Measurements from ENCODE around the gene FGF19.

Gene FGF19

DNA sequence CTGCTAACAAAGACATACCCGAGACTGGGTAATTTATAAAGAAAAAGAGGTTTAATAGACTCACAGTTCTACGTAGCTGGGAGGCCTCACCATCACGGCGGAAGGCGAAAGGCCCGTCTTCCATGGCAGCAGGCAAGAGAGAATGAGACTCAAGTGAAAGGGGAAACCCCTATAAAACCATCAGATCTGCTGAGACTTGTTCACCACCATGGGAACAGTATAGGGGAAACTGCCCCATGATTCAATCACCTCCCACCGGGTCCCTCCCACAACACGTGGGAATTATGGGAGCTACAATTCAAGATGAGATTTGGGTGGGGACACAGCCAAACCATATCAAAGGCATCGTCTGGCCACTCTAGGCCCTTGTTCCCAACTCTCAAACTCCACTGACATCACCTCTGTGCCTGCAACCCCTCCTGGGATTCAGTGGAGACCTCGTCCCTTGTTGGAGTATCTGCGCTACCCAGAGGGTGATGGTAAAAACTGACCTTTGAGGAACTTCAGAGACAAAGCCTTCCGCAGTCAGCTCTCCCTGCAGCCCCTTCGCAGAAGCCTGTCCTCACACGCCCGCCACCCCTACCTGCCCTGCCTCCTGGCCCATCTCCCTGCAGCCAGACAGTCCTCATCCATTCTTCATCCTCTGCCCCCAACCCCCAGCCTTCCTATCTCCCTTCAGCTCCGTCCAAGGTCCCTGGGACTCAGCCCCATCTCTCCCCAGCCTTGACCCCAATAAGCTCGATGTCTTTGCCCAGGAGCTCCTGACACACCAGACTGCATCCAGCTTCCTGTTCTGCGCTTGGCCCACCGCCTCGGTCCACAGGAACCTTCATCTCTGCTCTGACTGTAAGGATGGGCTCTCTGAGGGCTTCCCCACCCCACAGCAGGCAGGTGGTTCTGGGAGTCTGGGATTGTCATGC lies 47.0 kb downstream of the FGF19 start:
- DNase-seq = no peak

DNA sequence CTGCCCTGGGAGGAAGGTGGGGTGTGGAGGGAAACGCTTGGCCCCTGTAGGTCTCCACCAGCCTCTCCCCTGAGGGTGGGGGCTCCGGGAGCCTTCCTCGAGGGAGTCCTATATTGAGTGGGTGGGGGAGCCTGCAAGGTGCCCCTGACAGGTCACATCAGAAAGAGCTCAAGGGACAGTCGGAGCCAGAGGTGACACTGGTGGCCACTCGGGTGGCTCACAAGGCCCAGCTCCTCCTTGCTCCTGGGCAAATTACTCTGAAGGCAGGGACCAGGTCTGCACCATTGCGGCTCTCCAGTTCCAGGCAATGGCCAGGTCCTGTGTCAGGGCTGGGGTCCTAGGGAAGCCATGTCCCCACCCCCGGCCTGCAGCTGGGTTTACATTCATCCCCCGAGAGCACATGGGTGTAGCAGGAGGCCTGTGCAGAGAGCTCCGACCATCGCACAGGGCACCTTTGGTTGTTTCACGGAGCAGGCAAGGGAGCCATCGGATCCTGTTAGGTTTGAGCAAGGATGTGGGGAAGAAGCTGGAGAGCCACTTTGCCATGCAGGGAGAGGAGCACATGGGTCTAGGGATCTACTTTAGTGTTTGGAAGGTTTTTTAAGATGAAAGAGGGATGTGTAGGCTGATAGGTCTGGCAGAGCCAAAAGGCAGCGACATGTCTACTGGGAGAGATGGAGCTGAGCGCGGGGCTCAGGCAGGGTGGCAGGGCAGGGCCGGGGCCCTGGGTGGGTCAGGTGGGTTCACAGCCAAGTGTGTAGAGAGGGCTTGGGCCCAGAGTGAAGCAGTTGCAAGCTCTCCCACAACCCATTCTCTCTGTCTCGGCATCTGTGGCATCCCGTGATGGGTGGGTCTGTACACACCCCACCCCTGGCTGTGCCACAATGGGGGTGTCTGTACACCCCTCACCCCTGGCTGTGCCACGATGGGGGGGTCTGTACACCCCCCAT lies 48.1 kb downstream of the FGF19 start:
- DNase-seq = no peak

DNA sequence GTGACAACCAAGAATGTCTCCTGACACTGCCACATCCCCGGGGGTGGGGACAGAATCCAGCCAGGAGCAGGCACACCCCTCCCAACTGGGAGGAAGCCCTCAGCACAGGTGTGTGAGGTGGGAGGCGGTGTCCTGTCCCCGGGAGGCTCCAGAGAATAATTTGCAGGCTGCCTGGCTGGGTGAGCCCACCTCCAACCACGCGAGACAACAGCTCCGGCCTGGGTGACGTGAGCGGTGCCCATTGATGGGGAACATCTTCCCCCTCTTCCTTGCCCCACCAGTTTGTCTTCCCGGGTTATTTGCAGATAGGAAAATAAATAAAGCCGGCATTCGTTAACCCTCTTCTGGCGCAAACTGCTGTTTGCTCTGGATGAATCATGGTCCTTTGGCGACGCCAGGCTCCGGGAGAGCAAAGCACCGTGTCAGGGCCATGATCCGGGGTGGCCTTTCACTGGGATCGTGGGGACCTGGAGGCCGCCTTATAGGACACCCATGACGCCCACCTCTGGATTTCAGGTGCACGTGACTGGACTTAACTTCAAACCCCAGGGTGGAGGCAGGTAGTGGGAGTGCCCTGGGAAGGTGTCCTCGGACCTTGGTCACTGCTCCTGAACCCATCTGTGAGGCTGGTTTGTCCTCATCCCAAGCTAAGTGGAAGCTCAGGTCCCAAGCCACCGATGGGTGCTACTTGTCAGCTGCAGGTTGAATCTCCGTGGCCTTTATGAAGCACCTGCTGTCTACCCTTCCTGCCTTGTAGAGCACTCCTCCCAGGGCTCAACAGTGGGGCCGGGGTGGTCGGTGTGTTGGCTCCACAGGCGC lies 49.0 kb downstream of the FGF19 start:
- DNase-seq = no peak

DNA sequence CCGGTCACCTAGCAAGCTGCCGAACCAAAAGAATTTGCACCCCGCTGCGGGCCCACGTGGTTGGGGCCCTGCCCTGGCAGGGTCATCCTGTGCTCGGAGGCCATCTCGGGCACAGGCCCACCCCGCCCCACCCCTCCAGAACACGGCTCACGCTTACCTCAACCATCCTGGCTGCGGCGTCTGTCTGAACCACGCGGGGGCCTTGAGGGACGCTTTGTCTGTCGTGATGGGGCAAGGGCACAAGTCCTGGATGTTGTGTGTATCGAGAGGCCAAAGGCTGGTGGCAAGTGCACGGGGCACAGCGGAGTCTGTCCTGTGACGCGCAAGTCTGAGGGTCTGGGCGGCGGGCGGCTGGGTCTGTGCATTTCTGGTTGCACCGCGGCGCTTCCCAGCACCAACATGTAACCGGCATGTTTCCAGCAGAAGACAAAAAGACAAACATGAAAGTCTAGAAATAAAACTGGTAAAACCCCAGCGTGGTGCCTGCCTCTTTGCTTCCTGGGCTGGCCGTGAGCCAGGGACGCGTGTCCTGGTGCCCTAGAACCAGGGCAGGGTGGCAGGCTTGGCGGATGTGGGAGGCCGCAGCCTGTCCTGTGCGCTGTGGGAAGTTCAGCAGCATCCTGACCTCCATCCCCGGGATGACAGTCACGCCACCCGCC lies 49.7 kb downstream of the FGF19 start:
- no peak for DNase-seq

DNA sequence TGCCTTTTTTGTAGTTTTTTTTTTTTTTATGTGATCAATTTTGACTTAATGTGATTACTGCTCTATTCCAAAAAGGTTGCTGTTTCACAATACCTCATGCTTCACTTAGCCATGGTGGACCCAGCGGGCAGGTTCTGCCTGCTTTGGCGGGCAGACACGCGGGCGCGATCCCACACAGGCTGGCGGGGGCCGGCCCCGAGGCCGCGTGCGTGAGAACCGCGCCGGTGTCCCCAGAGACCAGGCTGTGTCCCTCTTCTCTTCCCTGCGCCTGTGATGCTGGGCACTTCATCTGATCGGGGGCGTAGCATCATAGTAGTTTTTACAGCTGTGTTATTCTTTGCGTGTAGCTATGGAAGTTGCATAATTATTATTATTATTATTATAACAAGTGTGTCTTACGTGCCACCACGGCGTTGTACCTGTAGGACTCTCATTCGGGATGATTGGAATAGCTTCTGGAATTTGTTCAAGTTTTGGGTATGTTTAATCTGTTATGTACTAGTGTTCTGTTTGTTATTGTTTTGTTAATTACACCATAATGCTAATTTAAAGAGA lies 50.3 kb downstream of the FGF19 start:
- DNase-seq = no peak

DNA sequence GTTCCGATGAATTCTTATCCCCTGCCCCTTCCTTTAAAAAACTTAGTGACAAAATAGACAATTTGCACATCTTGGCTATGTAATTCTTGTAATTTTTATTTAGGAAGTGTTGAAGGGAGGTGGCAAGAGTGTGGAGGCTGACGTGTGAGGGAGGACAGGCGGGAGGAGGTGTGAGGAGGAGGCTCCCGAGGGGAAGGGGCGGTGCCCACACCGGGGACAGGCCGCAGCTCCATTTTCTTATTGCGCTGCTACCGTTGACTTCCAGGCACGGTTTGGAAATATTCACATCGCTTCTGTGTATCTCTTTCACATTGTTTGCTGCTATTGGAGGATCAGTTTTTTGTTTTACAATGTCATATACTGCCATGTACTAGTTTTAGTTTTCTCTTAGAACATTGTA lies 50.8 kb downstream of the FGF19 start:
- DNase-seq = no peak

DNA sequence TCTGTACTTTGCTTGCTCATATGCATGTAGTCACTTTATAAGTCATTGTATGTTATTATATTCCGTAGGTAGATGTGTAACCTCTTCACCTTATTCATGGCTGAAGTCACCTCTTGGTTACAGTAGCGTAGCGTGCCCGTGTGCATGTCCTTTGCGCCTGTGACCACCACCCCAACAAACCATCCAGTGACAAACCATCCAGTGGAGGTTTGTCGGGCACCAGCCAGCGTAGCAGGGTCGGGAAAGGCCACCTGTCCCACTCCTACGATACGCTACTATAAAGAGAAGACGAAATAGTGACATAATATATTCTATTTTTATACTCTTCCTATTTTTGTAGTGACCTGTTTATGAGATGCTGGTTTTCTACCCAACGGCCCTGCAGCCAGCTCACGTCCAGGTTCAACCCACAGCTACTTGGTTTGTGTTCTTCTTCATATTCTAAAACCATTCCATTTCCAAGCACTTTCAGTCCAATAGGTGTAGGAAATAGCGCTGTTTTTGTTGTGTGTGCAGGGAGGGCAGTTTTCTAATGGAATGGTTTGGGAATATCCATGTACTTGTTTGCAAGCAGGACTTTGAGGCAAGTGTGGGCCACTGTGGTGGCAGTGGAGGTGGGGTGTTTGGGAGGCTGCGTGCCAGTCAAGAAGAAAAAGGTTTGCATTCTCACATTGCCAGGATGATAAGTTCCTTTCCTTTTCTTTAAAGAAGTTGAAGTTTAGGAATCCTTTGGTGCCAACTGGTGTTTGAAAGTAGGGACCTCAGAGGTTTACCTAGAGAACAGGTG lies 51.8 kb downstream of the FGF19 start:
- no peak for DNase-seq

DNA sequence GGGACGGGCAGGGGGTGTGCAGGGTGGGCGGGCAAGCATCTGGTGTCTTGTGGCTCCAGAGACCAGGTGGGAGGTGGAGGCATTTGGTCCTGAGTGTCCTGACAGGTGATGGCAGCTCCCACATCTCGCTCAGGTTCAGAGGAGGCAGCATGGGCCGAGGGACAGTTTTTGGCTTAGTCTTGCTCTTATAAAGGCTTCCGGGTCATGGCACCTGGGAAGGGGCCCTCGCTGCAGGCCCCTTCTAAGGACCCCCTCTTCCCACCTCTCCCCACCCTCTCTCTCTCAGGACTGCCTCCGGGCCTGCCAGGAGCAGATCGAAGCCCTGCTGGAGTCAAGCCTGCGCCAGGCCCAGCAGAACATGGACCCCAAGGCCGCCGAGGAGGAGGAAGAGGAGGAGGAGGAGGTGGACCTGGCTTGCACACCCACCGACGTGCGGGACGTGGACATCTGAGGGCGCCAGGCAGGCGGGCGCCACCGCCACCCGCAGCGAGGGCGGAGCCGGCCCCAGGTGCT lies 52.9 kb downstream of the FGF19 start:
- DNase-seq = no peak

DNA sequence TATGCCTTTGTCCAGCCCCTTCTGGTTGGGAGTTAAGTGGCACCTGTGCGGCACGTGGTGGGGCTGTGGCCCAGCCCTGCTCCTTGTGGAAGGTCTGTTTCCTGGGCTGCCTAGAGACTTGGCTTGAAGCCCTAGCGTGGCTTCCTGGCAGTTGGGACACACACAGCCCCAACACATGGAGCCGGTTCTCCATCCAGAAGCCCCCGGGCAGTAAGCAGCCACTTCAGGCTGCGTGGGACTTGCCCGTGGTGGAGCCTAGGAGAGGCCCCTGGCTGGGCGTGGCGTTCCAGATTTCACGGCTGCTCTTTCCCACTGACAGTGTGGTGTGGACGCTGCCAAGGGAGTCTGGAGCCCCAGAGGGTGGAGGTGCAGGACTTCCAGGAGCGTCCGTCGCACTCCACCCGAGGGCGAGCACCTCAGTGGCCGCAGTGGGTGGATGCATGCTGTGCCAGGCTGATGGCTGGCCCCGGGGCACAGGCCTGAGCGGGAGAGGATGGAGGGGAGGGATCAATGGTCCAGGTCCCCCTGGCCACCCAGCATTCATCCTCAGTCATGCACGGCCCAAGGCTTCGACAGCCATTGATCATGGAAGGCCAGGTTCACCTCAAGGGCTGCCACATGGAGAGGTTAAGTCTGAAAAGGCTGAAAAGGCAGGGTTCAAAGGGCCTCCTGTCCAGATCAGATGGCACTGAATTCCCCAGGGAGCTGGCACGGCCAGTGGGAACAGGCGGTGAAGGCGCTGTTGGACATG lies 53.6 kb downstream of the FGF19 start:
- DNase-seq = no peak

DNA sequence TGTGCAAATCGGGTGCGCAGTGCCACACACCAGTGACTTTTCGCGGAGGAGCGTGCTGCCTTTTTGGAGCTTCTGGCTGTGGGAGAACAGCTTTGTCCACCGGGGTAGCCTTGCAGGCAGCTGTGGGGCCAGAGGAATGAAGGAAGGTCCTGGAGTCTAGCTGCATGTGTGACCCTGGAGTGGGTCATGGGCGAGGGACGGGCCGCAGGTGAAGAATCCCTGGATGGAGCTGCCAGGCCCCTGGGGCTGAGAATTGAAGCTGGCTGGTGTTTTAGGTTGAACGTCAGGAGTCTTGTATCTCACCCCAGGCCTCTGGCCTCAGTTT lies 54.3 kb downstream of the FGF19 start:
- no peak for DNase-seq

DNA sequence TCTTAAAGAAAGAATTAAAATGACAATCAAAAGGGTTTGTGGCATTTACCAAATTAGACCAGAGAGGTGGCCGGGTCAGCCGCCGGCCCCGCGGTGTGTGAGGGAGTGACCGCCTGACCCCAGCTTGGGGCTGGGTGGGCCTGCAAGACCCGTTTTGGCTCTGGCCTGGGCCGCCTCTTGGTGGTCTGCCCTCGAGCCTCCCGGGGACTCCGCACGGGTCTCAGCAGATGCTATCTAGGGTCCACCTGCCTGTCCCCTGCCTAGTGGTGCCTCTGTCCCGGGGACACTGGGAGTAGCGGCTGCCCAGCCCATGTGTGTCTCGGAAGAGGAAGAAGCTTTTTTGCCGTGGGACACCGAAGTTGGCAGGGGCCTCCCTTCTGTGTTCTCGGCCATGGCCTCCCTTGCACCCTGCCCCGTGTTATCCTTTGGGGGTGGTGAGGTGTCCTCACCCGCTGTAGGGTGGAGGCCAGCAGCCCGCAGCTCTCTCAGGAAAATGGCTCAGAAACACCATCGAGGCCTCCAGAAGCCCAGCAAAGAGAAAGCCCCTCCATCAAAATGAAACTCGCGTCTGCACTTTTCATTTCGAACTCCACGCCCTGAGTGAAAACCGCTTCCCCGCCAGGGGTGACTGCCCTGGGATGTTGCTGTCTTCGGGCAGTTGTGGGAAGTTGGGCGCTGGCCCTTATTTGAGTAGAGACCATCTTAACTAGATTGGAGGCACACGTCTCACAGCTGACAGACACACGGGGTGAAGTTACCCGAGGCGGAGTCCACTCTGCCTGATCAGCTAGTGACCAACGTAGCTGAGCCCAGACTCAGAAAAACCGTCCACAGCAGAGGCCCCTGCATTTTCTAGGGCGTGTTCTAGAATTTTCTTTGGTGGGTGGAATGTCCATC lies 54.9 kb downstream of the FGF19 start:
- DNase-seq = no peak

Measured in amygdala (tissue), 56 donors.